Esophagus squamous epithelium (tissue), 5 donors: ENCODE measurements around the gene EPS8. TPM values are rescaled to one million over a fixed set of nuclear protein-coding genes. Genes with fewer than 3 reads are reported as not detected.

Source experiments
- DNase-seq: peaks from one replicate; lab custom pipeline; 2025; lab: John Stamatoyannopoulos, UW
- H3K27ac ChIP-seq, 4 donors: fragments of 200-600 bp; sonication (generic); one replicate each; pipeline ENCODE4 v1.5.1; 2016 to 2019; ENCODE audit warnings: mild to moderate bottlenecking in 1 of 4
- H3K27me3 ChIP-seq, 4 donors: fragments of 200-600 bp; sonication (generic); 1 replicate in 3 of 4; 2 replicates in 1 of 4; pipeline versions ENCODE4 v1.5.1 to v1.6.0; 2017 to 2021; ENCODE audit warnings: antibody characterized with exemption in 1 of 4
- H3K36me3 ChIP-seq, 3 donors: fragments of 200-600 bp; sonication (generic); one replicate each; pipeline ENCODE4 v1.5.1; 2016 to 2019
- H3K4me1 ChIP-seq, 3 donors: fragments of 200-600 bp; sonication (generic); one replicate each; pipeline ENCODE4 v1.5.1; 2017 to 2019
- H3K4me3 ChIP-seq, 4 donors: fragments of 200-600 bp; sonication (generic); 1 replicate in 3 of 4; 2 replicates in 1 of 4; pipeline ENCODE4 v1.5.1; 2016 to 2019; ENCODE audit warnings: mild to moderate bottlenecking in 2 of 4, moderate library complexity in 1 of 4
- H3K9me3 ChIP-seq, 3 donors: fragments of 200-600 bp; sonication (generic); one replicate each; pipeline ENCODE4 v1.5.1; 2016 to 2019
- POLR2A ChIP-seq, 4 donors: fragments of 450-650 bp; IDR thresholded peaks; one replicate each; pipeline ENCODE4 v1.6.1; 2017; ENCODE audit warnings: antibody characterized with exemption in 4 of 4, mild to moderate bottlenecking in 4 of 4, moderate library complexity in 3 of 4
- WGBS, 2 donors: methylation state at CpG; one replicate each; pipeline ENCODE4 v1.1.5; 2018; 5-methylcytosine and 5-hydroxymethylcytosine counted together
- intact Hi-C: fragments of 100-400 bp; cut with DNase I; formaldehyde crosslinking; loops from one replicate; pipeline ENCODE4 v1.15.0; 2022
- total RNA-seq, 4 donors: library from RNA; depleted of rRNA; stranded (reverse); fragments of >200 nt; gene quantifications; one replicate each; pipeline ENCODE4 v1.1.0, GENCODE V29; 2016
- TF ChIP-seq, protein P1 (sequence below), 6 experiments: fragments of 450-650 bp in 4 of 6; fragments of 200-600 bp in 2 of 6; sonication (generic) in 2 of 6; IDR thresholded peaks; one replicate each; pipeline ENCODE4 v1.5.1; 2016 to 2019; ENCODE audit warnings: antibody characterized with exemption in 6 of 6, mild to moderate bottlenecking in 4 of 6, moderate library complexity in 4 of 6
- donor health status: DM: yes; HTN: yes; CAD: no.

EPS8 gene
- total RNA-seq, 4 donors from 2014 or later = 14.2 to 56.6 (median 17.7) TPM

GRCh38 chr12:15689751-15690191 lies 99.4 kb downstream of the EPS8 start:
- 65 to 68% methylated on average over 4 of the region's 4 CpGs for WGBS, 2 donors
- TF ChIP-seq POLR2A (IDR thresholded peaks at IDR 0.05) = no peak
- TF ChIP-seq, protein P1, sequence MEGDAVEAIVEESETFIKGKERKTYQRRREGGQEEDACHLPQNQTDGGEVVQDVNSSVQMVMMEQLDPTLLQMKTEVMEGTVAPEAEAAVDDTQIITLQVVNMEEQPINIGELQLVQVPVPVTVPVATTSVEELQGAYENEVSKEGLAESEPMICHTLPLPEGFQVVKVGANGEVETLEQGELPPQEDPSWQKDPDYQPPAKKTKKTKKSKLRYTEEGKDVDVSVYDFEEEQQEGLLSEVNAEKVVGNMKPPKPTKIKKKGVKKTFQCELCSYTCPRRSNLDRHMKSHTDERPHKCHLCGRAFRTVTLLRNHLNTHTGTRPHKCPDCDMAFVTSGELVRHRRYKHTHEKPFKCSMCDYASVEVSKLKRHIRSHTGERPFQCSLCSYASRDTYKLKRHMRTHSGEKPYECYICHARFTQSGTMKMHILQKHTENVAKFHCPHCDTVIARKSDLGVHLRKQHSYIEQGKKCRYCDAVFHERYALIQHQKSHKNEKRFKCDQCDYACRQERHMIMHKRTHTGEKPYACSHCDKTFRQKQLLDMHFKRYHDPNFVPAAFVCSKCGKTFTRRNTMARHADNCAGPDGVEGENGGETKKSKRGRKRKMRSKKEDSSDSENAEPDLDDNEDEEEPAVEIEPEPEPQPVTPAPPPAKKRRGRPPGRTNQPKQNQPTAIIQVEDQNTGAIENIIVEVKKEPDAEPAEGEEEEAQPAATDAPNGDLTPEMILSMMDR (IDR thresholded peaks at IDR 0.05) = no peak
- H3K4me3 ChIP-seq = no peak overlapping the region
- H3K27me3 ChIP-seq = no peaks in the 10 kb centered on the region
- no peaks in the 10 kb centered on the region for H3K9me3 ChIP-seq
- DNase-seq = no peak
- intact Hi-C loops = no loop called here
- peak overlapping the region in 3 of 4 donors; percentile 25 to 79 (median 75) for H3K27ac ChIP-seq
- H3K36me3 ChIP-seq = no peaks in the 10 kb centered on the region
- peaks cover 0 to 50% (median 14%) of the 10 kb centered on the region in 3 donors for H3K4me1 ChIP-seq

GRCh38 chr12:15688838-15689625 lies 100.2 kb downstream of the EPS8 start:
- no peaks in the 10 kb centered on the region for H3K27me3 ChIP-seq
- TF ChIP-seq, protein P1 (IDR thresholded peaks at IDR 0.05) = no peak
- TF ChIP-seq POLR2A (IDR thresholded peaks at IDR 0.05) = no peak
- DNase-seq = no peak
- WGBS, 2 donors = 61 to 63% methylated on average over 5 to 6 of the region's 6 CpGs
- no peaks in the 10 kb centered on the region for H3K9me3 ChIP-seq
- peaks cover 0 to 50% (median 14%) of the 10 kb centered on the region in 3 donors for H3K4me1 ChIP-seq
- peak overlapping the region; percentile 18 to 82 (median 77) for H3K27ac ChIP-seq
- no peaks in the 10 kb centered on the region for H3K36me3 ChIP-seq
- intact Hi-C loops = no loop called here
- H3K4me3 ChIP-seq = peak overlapping the region in 1 of 4 donors; percentile 43

DNA sequence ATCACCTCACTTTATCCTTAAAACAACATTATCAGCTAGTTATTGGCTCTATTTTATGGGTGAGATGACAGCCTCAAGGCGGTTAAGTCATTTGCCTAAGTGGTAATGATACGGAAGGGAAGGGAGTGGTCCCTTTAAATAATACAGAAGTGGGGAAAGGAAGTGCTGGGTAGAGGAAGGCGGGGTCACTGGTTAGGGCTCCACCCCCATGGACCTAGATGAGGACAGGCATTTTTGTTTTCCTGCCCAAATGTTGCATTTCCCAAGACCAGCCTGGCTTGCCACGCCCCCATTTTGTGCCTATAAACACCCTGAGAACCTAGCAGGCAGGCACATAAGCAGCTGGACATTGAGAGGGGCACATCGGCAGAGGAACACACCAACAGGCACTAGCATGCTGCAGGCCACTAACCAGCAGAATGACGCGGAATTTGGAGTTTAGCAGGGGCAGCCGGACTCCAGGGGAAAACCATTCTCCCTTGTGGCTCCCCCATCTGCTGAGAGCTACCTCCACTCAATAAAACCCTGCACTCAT lies 100.9 kb downstream of the EPS8 start:
- no peaks in the 10 kb centered on the region for H3K27me3 ChIP-seq
- intact Hi-C loops = no loop called here
- peak overlapping the region in 1 of 4 donors; percentile 43 for H3K4me3 ChIP-seq
- H3K9me3 ChIP-seq = no peaks in the 10 kb centered on the region
- WGBS, 2 donors = 82 to 83% methylated on average over 7 of the region's 8 CpGs
- H3K4me1 ChIP-seq = peaks cover 0 to 50% (median 14%) of the 10 kb centered on the region in 3 donors
- TF ChIP-seq POLR2A (IDR thresholded peaks at IDR 0.05) = peak in 2 of 4 donors; percentile 33 to 64
- TF ChIP-seq, protein P1 (IDR thresholded peaks at IDR 0.05) = no peak
- DNase-seq = no peak
- peak overlapping the region; percentile 18 to 82 (median 77) for H3K27ac ChIP-seq
- no peaks in the 10 kb centered on the region for H3K36me3 ChIP-seq

DNA sequence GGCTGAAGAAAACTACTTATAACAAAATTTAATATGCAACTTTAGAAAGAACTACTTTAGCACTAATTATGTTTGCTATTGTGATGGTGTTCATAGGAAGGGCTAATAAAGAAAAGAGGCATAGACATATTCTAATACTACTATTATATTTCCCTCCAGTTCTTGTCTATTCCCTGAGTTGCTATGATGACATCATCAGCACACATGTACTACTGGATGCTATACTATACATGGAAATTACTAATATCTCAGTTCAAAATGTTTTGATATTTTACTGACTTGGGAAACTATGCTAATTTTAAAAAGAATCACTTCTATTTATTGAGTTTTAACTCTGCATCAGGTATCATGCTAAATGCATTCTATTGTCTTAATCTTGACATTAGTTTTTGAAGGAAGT lies 101.6 kb downstream of the EPS8 start:
- Histone ChIP-seq H3K36me3 (no peaks in the 10 kb centered on the region), H3K27me3 (no peaks in the 10 kb centered on the region), H3K9me3 (no peaks in the 10 kb centered on the region), H3K4me1 (peaks cover 0 to 46% (median 14%) of the 10 kb centered on the region in 3 donors), H3K4me3 (no peak overlapping the region), H3K27ac (peak overlapping the region in 3 of 4 donors; percentile 75 to 82 (median 79))
- TF ChIP-seq, protein P1 (IDR thresholded peaks at IDR 0.05) = no peak
- no peak for TF ChIP-seq POLR2A (IDR thresholded peaks at IDR 0.05)
- intact Hi-C loops = no loop called here
- no peak for DNase-seq
